HL-60 (cell line): ENCODE data around the gene PHF13.

Experiments used
- CTCF ChIP-seq: IDR thresholded peaks from one replicate; pipeline ENCODE4 v1.5.1; 2011; ENCODE audit warnings: low read length, control low read depth, inconsistent platforms; ENCODE audit not compliant: insufficient read depth
- POLR2AphosphoS5 ChIP-seq: IDR thresholded peaks from 2 replicates; pipeline ENCODE4 v1.6.1; 2012; ENCODE audit warnings: low read depth
- REST ChIP-seq: IDR thresholded peaks from 2 replicates; pipeline ENCODE4 v1.6.1; 2012; ENCODE audit warnings: low read depth; ENCODE audit not compliant: insufficient replicate concordance

GRCh38 chr1:6628971-6629479 is 15.5 kb downstream of the PHF13 start:
- TF ChIP-seq CTCF (no peak), POLR2AphosphoS5 (no peak), REST (no peak)
